Left renal pelvis (tissue), 4 donors: ENCODE results near the gene HERPUD1. TPM values are rescaled to one million over a fixed set of nuclear protein-coding genes. Genes with fewer than 3 reads are reported as not detected.
"Not testable (repeated sequence)": the region's sequence is repeated elsewhere in the genome, so short reads cannot be mapped to it uniquely, and the experiment has no call there.

Experiments
- DNase-seq, 4 donors: peaks; one replicate each; pipeline ENCODE4 v3.0.0-alpha.2; 2013; ENCODE audit warnings: low read depth in 4 of 4, low spot score in 3 of 4
- polyA plus RNA-seq, 4 donors: library from polyadenylated mRNA; unstranded; fragments of 120-200 nt; gene quantifications; one replicate each; pipeline ENCODE4 v1.2.1, GENCODE V29; 2013; ENCODE audit not compliant: insufficient read length in 4 of 4

The HERPUD1 gene
- polyA plus RNA-seq, 4 donors = 120 to 241 (median 132) TPM

GRCh38 chr16:56977823-56978430 is 46.0 kb downstream of the HERPUD1 start:
- DNase-seq = no peak

GRCh38 chr16:56980201-56980535 is 48.2 kb downstream of the HERPUD1 start:
- no peak for DNase-seq

GRCh38 chr16:56980792-56981724 is 49.1 kb downstream of the HERPUD1 start:
- DNase-seq = no peak

GRCh38 chr16:56981729-56982271 is 49.9 kb downstream of the HERPUD1 start:
- no peak for DNase-seq

GRCh38 chr16:56982695-56983094 is 50.8 kb downstream of the HERPUD1 start:
- DNase-seq = no peak

- DNase-seq = no peak
Measured at GRCh38 chr16:56983211-56983751, 51.3 kb downstream of the HERPUD1 start.

GRCh38 chr16:56984639-56985038 is 52.7 kb downstream of the HERPUD1 start:
- no peak for DNase-seq

GRCh38 chr16:56985288-56985961 is 53.5 kb downstream of the HERPUD1 start:
- no peak for DNase-seq

GRCh38 chr16:56985962-56986360 is 54.0 kb downstream of the HERPUD1 start:
- no peak for DNase-seq

GRCh38 chr16:56986361-56986760 is 54.4 kb downstream of the HERPUD1 start:
- DNase-seq = no peak

- DNase-seq = not testable (repeated sequence)
Measured at GRCh38 chr16:56986908-56987307, 55.0 kb downstream of the HERPUD1 start.

GRCh38 chr16:56987692-56988091 is 55.8 kb downstream of the HERPUD1 start:
- no peak for DNase-seq

- no peak for DNase-seq
Measured at GRCh38 chr16:56988161-56988947, 56.4 kb downstream of the HERPUD1 start.

- DNase-seq = peak; percentile 27 to 64 (median 51)
Measured at GRCh38 chr16:56988948-56989945, 57.3 kb downstream of the HERPUD1 start, which contains the start of gene NLRC5. TSS of gene NLRC5 (plus strand) at chr16:56989557. CDS start at chr16:57020713, 31,156 bp downstream.

GRCh38 chr16:56989988-56990387 is 58.0 kb downstream of the HERPUD1 start:
- DNase-seq = no peak

- no peak for DNase-seq
Measured at GRCh38 chr16:56990407-56991286, 58.7 kb downstream of the HERPUD1 start.

GRCh38 chr16:56992431-56992830 is 60.5 kb downstream of the HERPUD1 start:
- DNase-seq = not testable (repeated sequence)

- no peak for DNase-seq
Measured at GRCh38 chr16:56993204-56993603, 61.3 kb downstream of the HERPUD1 start.
